CD4-positive, alpha-beta T cell treated with Interleukin-2 at 100 ng/mL for 4 hours (primary cell): ENCODE data around the gene ACOT2.

ENCODE experiments used
- DNase-seq: peaks from one replicate; pipeline ENCODE4 v3.0.0-alpha.2; 2020; ENCODE audit warnings: low spot score

ACOT2 gene

GRCh38 chr14:73613419-73613963 is 44.5 kb downstream of the ACOT2 start:
- DNase-seq = no peak

- no peak for DNase-seq
These were observed 47.8 kb downstream of the ACOT2 start for GRCh38 chr14:73616831-73617230.

DNA sequence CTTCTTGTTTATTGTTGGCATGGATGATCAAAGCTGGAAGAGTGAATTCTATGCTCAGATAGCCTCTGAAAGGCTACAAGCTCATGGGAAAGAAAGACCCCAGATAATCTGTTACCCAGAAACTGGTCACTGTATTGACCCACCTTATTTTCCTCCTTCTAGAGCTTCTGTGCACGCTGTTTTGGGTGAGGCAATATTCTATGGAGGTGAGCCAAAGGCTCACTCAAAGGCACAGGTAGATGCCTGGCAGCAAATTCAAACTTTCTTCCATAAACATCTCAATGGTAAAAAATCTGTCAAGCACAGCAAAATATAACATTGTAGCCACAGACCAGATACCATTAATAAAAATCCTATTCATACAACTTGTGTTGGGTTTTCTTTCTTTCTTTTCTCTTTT is 50.5 kb downstream of the ACOT2 start:
- no peak for DNase-seq

GRCh38 chr14:73620268-73620667 is 51.3 kb downstream of the ACOT2 start:
- no peak for DNase-seq

DNA sequence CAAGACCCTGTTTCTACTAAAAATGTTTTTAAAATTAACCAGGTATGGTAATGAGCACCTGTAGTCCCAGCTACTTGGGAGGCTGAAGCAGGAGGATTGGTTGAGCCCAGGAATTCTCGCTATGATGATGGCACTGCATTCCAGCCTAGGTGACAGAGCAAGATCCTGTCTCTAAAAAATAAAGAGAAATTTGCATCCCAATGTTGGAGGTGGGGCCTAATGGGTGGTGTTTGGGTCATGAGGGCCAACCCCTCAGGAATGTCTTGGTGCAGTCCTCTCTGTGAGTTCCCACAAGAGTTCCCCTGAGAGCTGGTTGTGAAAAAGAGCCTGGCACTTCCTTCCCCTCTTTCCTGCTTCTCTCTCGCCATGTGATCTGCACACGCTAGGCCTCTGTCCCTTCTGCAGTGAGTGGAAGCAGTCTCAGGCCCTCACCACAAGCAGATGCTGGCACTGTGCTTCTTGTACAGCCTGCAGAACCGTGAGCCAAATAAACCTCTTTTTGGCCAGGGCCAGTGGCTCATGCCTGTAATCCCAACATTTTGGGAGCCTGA is 54.6 kb downstream of the ACOT2 start:
- DNase-seq = no peak
